Gastroesophageal sphincter (tissue), 4 donors: ENCODE results near the gene IQCM. TPM values are rescaled to one million over a fixed set of nuclear protein-coding genes. Genes with fewer than 3 reads are reported as not detected.

Experiments used
- ATAC-seq: fragments of 150-250 bp; one replicate; pipeline ENCODE4 v1.9.1; 2016; ENCODE audit warnings: mild to moderate bottlenecking, moderate library complexity
- H3K27ac ChIP-seq, 4 donors: fragments of 200-600 bp; sonication (generic) in 3 of 4; 1 replicate in 3 of 4; 2 replicates in 1 of 4; pipeline ENCODE4 v1.5.1; 2016 to 2019
- H3K27me3 ChIP-seq: fragments of 200-600 bp; sonication (generic); one replicate; pipeline ENCODE4 v1.5.1; 2019
- H3K36me3 ChIP-seq, 2 donors: fragments of 200-600 bp; sonication (generic); one replicate each; pipeline ENCODE4 v1.5.1; 2019; ENCODE audit warnings: control low read depth in 1 of 2
- H3K4me1 ChIP-seq, 3 donors: fragments of 200-600 bp; sonication (generic); 1 replicate in 2 of 3; 2 replicates in 1 of 3; pipeline ENCODE4 v1.5.1; 2016 to 2019; ENCODE audit warnings: control low read depth in 2 of 3
- H3K4me3 ChIP-seq, 2 donors: fragments of 200-600 bp; sonication (generic); one replicate each; pipeline ENCODE4 v1.5.1; 2019; ENCODE audit warnings: mild to moderate bottlenecking in 1 of 2, moderate library complexity in 1 of 2
- H3K9me3 ChIP-seq, 3 donors: fragments of 200-600 bp; sonication (generic); one replicate each; pipeline ENCODE4 v1.5.1; 2017 to 2019; ENCODE audit warnings: control low read depth in 2 of 3
- CTCF ChIP-seq, 4 experiments: fragments of 200-600 bp in 2 of 4; fragments of 450-650 bp in 2 of 4; sonication (generic) in 1 of 4; IDR thresholded peaks; one replicate each; pipeline ENCODE4 v1.5.1; 2017 to 2019; ENCODE audit warnings: antibody characterized with exemption in 4 of 4, mild to moderate bottlenecking in 2 of 4, moderate library complexity in 2 of 4
- EP300 ChIP-seq: sonication (generic); formaldehyde crosslinking; IDR thresholded peaks from one replicate; pipeline ENCODE4 v1.6.1; 2017; ENCODE audit warnings: antibody characterized with exemption, mild to moderate bottlenecking
- POLR2A ChIP-seq, 2 donors: fragments of 450-650 bp; IDR thresholded peaks; one replicate each; pipeline ENCODE4 v1.6.1; 2017; ENCODE audit warnings: antibody characterized with exemption in 2 of 2, mild to moderate bottlenecking in 2 of 2, moderate library complexity in 1 of 2
- POLR2AphosphoS5 ChIP-seq: sonication (generic); formaldehyde crosslinking; IDR thresholded peaks from one replicate; pipeline ENCODE4 v1.6.1; 2017; ENCODE audit warnings: antibody characterized with exemption
- WGBS, 2 donors: methylation state at CpG; one replicate each; pipeline ENCODE4 v1.1.5; 2018; ENCODE audit warnings: low coverage in 1 of 2; 5-methylcytosine and 5-hydroxymethylcytosine counted together
- total RNA-seq, 4 donors: library from RNA; depleted of rRNA; stranded (reverse); fragments of >200 nt; gene quantifications; one replicate each; pipeline ENCODE4 v1.1.0, GENCODE V29; 2016

Gene IQCM
- total RNA-seq, 4 donors from 2014 or later: not detected

GRCh38 chr4:149630064-149630463 is 185.6 kb downstream of the IQCM start:
- ATAC-seq: no peak
- 84 to 100% methylated on average over 3 of the region's 3 CpGs for WGBS, 2 donors
- TF ChIP-seq POLR2A (IDR thresholded peaks at IDR 0.05) (no peak), EP300 (no peak), CTCF (IDR thresholded peaks at IDR 0.05) (no peak), POLR2AphosphoS5 (no peak)

GRCh38 chr4:149605601-149606378 is 209.9 kb downstream of the IQCM start:
- no peak overlapping the region for H3K4me3 ChIP-seq
- H3K36me3 ChIP-seq: no peaks in the 10 kb centered on the region
- WGBS, 2 donors: no CpG with 5 or more reads among the region's 1 CpG
- H3K27me3 ChIP-seq: no peaks in the 10 kb centered on the region
- peak; percentile 31 for ATAC-seq
- H3K4me1 ChIP-seq: no peaks in the 10 kb centered on the region
- H3K27ac ChIP-seq: no peak overlapping the region
- H3K9me3 ChIP-seq: peaks cover 0 to 12% (median 0%) of the 10 kb centered on the region in 3 donors
- TF ChIP-seq POLR2A (IDR thresholded peaks at IDR 0.05) (no peak), EP300 (no peak), CTCF (IDR thresholded peaks at IDR 0.05) (no peak), POLR2AphosphoS5 (no peak)

More at GRCh38 chr4:149630064-149630463, 185.6 kb downstream of the IQCM start:
- no peaks in the 10 kb centered on the region for H3K9me3 ChIP-seq
- H3K4me3 ChIP-seq: no peak overlapping the region
- no peaks in the 10 kb centered on the region for H3K36me3 ChIP-seq
- no peak overlapping the region for H3K27ac ChIP-seq
- H3K27me3 ChIP-seq: no peaks in the 10 kb centered on the region
- no peaks in the 10 kb centered on the region for H3K4me1 ChIP-seq

- H3K4me3 ChIP-seq: no peak overlapping the region
- peaks cover 0 to 12% (median 0%) of the 10 kb centered on the region in 3 donors for H3K9me3 ChIP-seq
- ATAC-seq: no peak
- no peaks in the 10 kb centered on the region for H3K36me3 ChIP-seq
- H3K27ac ChIP-seq: no peak overlapping the region
- TF ChIP-seq EP300: no peak
- no peaks in the 10 kb centered on the region for H3K27me3 ChIP-seq
- H3K4me1 ChIP-seq: no peaks in the 10 kb centered on the region
These were observed 210.8 kb downstream of the IQCM start for GRCh38 chr4:149604827-149605226.

- Histone ChIP-seq H3K4me3 (no peak overlapping the region), H3K36me3 (no peaks in the 10 kb centered on the region), H3K27ac (no peak overlapping the region), H3K27me3 (no peaks in the 10 kb centered on the region), H3K4me1 (no peaks in the 10 kb centered on the region), H3K9me3 (no peaks in the 10 kb centered on the region)
- ATAC-seq: no peak
- TF ChIP-seq POLR2A (IDR thresholded peaks at IDR 0.05) (no peak), CTCF (IDR thresholded peaks at IDR 0.05) (no peak), EP300 (no peak), POLR2AphosphoS5 (no peak)
- WGBS, 2 donors: 14 to 41% methylated on average over 1 to 2 of the region's 2 CpGs
These were observed 220.1 kb downstream of the IQCM start for GRCh38 chr4:149595500-149595899.

GRCh38 chr4:149589826-149590225 is 225.8 kb downstream of the IQCM start:
- Histone ChIP-seq H3K4me1 (no peaks in the 10 kb centered on the region), H3K27me3 (no peaks in the 10 kb centered on the region), H3K27ac (no peak overlapping the region), H3K9me3 (peaks cover 0 to 15% (median 0%) of the 10 kb centered on the region in 3 donors), H3K36me3 (no peaks in the 10 kb centered on the region), H3K4me3 (no peak overlapping the region)
- no peak for ATAC-seq
- TF ChIP-seq POLR2AphosphoS5: no peak
- TF ChIP-seq POLR2A (IDR thresholded peaks at IDR 0.05): no peak
- no peak for TF ChIP-seq EP300
- no peak for TF ChIP-seq CTCF (IDR thresholded peaks at IDR 0.05)
- WGBS, 2 donors: 82 to 85% methylated on average over 1 of the region's 1 CpG
